Measurements from ENCODE around the gene USP34.
"Not testable (repeated sequence)": the region's sequence is repeated elsewhere in the genome, so short reads cannot be mapped to it uniquely, and the experiment has no call there.

Gene USP34

GRCh38 chr2:61148091-61148490, 322.8 kb downstream of the USP34 start:
- DNase-seq (ENCODE audit: low spot score), result not testable (repeated sequence)

- DNase-seq (ENCODE audit: low spot score), result no peak
Observed at GRCh38 chr2:61145990-61146389, 324.9 kb downstream of the USP34 start.

GRCh38 chr2:61144697-61145268, 326.1 kb downstream of the USP34 start:
- peak; percentile 97 for DNase-seq (ENCODE audit: low spot score)

- no peak for DNase-seq (ENCODE audit: low spot score)
Observed at GRCh38 chr2:61141151-61141550, 329.7 kb downstream of the USP34 start.

- DNase-seq (ENCODE audit: low spot score), result no peak
Observed at GRCh38 chr2:61138859-61139258, 332.0 kb downstream of the USP34 start.

Measured in activated CD4-positive, alpha-beta T cell treated with anti-CD3 and anti-CD28 coated beads, Interleukin-2, Interleukin-4, amounts not matched to agents 100 ng/mL and 50 ng/mL, durations not matched to agents 16 hours and 8 hours (primary cell).